HG02571 (cell line): ENCODE data around the gene SMAD3.
"Not testable (repeated sequence)": the region's sequence is repeated elsewhere in the genome, so short reads cannot be mapped to it uniquely, and the experiment has no call there.

Source experiments
- ATAC-seq: cut with Tn5 transposase; IDR thresholded peaks from one replicate; pipeline ENCODE4 v1.9.1; 2021; ENCODE audit warnings: mild to moderate bottlenecking, moderate library complexity; ENCODE audit not compliant: unreplicated experiment

SMAD3 gene

DNA sequence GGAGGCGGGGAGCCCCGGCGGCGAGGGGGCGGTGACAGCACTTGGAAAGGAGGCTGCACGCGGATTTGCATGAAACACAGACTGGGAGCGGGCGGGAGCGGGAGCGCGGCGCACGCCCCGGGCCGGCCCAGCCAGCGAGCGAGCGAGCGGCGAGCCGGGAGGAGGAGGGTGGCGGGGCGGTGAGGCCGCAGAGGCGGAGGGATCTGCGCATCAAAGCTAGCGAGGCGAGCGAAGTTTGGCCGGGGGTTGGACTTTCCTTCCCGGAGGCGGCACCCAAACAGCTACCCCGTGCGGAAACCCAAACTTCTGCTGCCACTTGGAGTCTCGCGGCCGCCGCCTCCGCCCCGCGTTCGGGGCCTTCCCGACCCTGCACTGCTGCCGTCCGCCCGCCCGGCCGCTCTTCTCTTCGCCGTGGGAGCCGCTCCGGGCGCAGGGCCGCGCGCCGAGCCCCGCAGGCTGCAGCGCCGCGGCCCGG is at the start of gene SMAD3:
Gene SMAD3, plus strand, starts transcription at position 72 of the 475 bp plus-strand sequence. CDS start 553 bp downstream, outside the sequence.
- peak; percentile 48 for ATAC-seq

DNA sequence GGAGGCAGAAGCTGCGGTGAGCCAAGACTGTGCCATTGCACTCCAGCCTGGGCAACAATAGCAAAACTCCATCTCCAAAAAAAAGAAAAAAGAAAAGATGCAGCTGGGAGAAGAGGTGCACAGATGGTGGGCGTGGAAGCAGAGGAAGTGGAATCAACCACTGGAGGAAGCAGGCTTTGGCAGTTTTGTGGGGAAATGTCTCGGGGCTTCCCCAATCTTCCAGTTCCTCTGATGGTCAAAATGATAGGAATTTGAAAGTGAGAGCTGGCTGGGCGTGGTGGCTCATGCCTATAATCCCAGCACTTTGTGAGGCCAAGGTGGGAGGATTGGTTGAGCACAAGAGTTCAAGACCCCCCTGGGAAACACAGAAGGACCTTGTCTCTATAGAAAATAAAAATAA is 48.1 kb upstream of the SMAD3 start:
- ATAC-seq, result no peak

DNA sequence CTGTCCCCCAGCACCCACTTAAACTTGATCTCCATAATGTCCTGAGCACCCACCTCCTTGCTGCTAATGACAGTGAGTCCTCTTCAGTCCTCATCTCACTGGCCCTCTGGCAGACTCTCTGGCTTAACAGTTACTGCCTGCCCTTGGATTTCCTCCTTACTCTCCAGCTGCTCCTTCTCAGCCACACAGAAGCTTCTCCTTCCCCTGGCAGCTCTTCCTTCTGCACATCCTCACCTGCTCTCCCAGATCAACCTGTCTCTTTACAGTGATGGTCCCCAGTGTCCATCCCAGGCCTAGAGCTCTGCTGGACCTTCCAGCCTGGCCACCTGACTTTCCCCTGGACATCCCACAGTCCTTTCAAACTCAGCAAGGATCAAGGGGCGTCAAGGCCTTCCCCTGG is 47.4 kb upstream of the SMAD3 start:
- ATAC-seq, result no peak

DNA sequence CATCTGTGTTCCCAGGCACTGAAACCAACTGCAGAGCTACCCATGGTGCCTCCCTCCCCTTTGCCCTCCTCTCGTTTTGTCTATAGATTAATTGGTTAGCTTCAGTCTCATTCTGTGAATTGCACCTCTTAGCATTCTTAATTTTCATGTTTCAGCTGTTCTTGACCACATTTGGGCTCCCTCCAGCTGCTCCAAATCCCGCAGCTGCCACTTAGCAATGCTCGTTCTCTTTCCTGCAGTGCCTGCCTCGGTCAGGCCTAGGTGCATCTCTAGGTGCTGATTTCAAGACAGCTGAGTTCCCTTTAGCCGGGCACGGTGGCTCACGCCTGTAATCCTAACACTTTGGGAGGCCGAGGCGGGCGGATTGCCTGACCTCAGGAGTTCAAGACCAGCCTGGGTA is 47.0 kb upstream of the SMAD3 start:
- ATAC-seq, result no peak

DNA sequence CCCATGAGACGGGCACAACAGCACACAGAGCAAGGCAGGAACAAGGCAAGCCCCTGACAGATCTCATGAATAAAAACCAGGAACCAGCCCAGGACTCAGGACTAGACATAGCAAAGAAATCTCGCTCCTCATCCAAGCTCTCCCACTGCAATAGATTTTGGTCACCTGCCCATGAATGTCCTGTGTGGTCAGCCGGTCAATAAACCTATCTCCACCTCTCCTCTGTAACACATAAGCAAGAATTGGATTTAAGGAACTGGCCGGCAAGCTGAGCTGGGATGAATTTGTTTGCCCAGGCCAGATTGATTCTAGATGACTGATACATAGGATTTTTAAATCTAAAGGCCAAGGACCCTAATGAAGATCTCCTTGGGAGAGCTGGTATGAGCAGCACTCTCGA is 46.3 kb upstream of the SMAD3 start:
- ATAC-seq, result no peak

DNA sequence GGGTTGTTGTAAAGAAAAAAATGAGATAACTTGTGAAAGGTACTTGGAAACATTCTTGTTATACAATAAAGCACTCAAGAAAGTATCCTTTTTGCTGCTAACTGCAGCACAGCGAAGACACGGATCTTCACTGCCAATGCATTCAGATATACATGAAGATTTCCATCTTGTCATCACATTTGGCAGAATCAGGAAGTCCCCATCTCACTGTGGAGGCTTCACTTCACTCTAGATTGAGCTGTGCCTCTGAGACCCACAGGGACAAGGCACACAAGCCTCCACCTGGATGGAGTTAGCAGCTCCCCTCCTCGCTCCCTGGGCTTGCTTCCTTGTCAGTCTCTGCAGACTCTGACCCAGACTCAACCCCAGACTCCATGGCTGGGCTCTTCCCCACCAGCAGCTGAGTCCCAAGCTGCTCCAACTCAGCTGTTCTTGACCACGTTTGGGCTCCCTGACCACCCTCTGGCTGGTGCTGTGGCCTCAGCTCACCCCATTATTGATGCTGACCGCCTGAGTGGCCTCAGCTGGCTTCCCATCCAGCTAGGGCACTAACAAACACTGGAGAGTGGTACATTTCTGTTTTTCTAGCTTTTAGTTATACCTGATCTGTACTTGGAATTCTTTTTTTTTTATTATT is 45.4 kb upstream of the SMAD3 start:
- ATAC-seq, result no peak

DNA sequence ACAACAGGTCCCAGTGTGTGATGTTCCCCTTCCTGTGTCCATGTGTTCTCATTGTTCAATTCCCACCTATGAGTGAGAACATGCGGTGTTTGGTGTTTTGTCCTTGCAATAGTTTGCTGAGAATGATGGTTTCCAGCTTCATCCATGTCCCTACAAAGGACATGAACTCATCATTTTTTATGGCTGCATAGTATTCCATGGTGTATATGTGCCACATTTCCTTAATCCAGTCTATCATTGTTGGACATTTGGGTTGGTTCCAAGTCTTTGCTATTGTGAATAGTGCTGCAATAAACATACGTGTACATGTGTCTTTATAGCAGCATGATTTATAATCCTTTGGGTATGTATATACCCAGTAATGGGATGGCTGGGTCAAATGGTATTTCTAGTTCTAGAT is 44.7 kb upstream of the SMAD3 start:
- ATAC-seq, result not testable (repeated sequence)

DNA sequence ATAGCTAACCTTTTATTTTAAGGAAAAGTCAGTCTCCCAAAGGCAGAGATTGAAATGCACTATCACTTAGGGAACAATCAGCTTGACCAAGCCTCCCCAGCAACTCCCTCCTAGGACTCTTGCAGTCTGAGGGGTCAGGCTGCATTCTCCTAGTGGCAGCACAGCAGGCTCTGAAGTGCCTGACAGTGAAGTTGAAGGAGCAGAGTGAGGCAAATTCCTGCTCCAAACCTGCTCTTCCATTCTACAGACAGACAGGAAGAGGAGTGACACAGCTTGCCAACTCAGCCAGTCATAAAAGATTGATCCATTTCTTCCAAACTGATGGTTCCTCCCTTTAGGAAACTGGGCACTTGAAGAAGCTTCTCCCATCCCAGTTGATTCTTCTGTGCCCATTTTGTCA is 43.9 kb upstream of the SMAD3 start:
- no peak for ATAC-seq

DNA sequence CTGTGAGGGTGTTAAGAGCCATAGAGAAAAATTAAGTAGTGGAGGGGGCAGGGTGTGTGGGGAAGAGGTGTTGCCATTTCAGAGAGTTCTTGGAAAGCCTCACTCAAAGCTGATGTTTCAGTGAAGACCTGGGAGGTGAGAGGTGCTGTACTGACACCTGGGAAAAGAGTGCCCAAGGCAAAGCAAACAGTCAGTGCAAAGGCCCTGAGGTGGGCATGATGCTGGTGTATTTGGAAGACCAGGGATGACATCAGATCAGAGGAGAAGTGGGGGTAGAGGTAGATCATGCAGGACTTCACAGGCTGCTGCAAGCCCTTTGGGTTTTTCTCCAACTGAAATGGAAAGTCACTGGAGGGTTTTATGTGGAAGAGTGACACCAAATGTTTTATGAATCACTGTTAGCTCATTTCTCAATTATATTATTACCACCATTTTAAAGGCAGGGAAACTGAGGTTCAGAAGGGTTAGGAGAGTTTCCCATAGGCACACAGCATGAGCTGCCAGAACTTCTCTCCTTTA is 42.8 kb upstream of the SMAD3 start:
- no peak for ATAC-seq

DNA sequence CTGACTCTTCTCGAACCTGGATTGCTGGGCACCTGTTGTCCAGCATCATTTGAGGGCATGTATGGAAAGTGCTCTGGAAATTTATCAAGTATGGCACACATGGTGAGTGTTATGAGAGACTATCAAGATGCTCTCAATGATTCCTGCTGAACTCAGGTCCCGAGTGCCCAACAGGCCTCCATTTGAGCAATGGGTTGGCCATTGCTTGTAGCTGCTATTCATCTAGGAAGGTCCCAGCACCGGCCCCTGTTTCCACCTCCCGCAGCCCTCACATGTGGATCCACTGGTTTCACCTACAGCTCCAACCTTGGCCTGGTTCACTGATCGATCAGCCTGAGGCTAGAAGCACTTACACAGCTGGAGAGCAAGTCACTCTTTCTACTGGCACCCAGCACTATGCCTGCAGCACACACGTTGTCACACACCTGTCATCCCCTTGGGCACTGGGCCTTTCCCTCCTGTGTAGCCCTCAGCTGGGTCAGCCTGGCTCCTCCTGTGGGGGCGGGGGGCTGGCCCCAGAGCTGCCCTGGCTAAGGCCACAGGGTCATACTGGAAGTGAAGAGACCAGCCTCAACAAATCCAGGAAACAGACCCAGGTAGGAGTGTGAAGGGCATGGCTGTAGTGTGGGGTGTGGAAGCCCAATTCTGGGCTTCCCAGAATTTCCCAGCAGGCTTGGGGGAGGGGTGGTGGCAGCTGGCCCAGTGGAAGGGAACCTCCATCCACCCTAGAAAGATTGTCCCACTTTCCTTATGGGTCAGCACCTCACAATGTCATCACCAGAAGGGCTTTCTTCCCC is 41.7 kb upstream of the SMAD3 start:
- no peak for ATAC-seq

DNA sequence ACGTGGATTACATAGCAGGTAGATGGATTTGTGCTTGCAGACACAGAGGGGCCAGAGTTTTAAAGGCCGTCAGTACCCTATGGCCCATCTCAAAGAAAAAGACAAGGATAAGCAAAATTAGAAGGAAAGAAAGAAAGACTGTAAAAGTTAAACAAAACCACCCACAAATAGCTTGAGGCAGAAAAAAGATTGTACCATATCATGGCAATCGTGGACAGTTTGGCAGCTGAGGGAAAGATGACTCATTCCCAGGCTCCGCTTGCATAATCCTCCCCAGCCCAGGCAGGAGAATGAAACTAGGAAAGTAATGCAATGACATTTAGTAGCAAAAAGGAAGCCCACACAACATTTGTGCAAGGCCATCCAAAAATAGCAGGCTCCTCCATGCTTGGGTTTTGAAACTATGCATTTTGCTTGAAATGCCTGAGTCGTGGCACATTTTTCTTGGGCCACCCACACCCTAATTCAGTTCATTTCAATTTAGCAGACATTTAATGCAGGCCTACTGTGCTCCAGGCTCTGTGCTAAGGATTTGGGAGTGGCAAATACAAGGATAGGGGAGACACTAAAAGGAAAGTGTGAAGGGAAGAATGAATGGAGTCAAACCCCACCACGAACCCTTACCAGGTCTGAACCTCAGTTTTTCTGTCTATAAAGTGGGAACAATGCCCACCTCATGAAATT is 40.9 kb upstream of the SMAD3 start:
- no peak for ATAC-seq

DNA sequence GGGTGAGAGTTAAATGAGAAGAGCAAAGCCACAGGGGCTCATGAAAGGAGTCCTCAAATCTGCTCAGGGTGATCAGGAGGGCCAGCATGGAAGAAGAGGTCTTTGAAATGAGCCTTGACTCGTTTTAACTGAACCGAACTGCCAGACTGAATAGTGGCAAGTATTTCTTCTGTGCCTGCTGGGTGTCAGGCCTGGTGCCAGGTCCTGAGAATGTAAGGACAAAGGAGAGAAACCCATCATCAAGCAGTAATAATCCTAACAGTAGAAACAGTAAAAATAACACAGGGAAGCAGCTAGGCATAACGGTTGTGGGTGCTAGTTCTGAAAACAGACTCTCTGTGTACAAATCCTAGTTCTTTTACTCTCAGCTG is 40.4 kb upstream of the SMAD3 start:
- no peak for ATAC-seq

DNA sequence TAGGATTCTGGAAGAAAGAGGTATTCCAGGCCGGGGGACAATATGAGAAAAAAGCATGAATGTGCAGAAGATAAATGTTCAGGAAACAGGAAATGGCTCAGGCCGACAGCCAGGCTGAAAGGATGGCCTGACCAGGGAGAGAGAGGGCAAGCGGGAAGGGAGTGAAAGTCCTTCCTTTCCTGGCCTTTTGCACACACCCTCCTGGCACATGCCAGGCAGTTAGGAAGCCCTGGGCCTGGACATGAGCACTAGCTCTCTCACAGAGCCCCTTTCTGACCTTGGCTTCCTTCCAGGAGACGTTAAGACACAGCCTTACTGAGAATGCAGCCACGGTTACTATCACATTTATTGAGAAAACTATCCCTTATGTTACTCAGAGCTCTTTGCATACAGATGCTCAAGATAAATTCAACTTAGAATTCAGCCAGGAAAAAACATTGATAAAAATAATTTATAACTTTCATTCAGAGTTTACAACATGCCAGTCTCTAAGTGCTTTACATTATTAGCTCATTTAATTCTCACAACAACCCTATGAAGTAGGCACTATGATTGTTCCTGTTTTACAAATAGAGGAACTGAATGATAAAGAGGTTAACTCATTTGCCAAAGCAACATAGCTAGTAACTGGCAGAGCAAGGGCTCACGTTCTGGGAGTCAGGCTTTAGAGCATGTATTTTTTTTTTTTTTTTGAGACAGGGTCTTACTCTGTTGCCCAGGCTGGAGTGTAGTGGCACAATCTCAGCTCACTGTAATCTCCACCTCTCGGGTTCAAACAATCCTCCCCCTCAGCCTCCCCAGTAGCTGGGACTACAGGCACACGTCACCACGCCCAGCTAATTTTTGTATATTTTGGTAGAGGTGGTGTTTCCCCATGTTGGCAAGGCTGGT is 39.4 kb upstream of the SMAD3 start:
- no peak for ATAC-seq

DNA sequence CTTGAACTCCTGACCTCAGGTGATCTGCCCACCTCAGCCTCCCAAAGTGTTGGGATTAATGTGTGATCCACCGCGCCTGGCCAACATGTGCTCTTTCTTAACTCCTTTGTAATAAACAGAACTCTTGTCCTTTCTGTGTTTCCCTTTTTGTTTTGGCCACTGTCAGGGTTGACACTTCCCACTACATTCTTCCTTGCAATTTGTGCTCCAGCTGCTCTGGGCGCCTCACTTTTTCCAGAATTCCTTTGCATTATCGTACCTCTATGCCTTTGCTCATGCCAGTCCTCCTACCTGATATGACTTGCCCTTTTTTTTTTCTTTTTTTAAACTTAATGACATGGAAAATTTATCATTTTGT is 38.8 kb upstream of the SMAD3 start:
- no peak for ATAC-seq

DNA sequence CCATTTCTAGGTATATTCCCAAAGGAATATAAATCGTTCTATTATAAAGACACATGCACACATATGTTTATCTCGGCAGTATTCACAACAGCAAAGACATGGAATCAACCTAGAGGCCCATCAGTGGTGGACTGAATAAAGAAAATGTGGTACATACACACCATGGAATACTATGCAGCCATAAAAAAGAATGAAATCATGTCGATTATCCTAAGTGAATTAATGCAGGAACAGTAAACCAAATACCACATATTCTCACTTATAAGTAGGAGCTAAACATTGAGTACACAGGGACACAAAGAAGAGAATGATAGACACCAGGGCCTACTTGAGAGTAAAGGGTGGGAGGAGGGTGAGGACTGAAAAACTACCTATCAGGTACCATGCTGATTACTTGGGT is 37.0 kb upstream of the SMAD3 start:
- not testable (repeated sequence) for ATAC-seq

DNA sequence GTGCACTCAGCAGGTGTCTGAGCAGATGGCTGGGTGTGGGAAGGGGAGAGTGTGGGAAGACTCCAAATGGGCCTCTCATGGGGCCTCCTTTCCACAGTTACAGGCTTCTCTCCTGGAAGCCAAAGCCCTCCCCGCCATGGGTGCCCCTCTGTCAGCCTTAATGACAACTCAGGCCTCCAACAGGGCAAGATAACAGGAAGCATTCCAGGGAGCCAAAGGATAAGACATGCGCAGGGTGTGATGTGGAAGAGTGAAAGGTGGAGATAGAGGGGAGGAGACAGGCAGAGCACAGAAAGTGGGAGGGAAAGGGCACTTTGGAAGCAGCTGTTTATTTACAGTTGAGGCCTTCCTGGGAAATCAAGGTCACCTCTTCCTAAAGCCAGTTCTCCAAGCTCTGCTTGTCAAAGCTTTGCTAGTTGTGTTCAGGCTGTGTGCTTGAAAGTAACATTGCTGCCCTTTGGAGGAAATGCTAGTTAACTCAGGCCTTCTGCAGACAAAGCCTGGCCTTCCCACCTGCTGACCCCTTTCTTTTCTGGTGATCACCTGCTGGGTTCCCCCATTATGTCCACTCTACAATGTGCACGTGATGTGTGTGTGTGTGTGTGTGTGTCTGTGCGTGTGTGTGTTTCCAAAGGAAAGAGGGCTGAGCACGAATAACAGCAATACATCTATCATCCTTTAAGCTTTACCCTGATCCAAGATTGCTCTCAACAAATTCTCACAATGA is 35.2 kb upstream of the SMAD3 start:
- no peak for ATAC-seq

DNA sequence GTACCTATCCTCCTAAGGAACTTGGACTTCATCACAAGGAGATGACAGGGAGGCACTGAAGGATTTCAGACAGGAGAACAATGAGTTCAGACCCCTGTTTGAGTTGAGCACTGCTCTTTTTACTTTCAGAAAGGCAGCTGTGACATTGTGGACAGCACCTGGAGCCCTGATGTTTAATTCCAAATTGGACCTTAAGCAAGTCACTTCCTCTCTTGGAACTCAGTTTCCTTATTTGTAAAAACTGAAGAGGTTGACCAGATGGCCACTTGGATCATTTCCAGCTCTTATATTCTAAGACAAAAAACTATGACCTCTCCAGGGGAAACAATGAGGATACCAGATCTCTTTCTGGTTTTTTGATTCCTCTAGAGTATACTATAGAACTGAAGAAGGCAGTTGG is 34.1 kb upstream of the SMAD3 start:
- no peak for ATAC-seq

DNA sequence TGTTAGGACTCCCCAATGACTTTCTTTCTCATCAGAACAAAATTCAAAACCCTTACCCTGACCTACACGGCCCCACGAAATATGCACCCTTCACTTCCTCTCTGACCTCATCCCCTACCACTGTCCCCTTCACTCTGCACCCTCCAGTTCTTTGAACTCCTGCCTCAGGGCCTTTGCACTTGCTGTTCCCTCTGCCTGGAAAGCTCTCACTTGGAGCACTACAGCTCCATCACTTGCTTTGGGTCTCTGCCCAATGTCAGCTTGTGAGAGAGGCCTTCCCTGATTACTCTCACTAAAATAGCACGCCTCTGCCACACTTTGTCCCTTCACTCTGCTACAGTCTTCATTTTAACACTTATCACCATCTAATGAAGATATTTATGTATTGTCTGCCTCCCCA is 32.8 kb upstream of the SMAD3 start:
- no peak for ATAC-seq

DNA sequence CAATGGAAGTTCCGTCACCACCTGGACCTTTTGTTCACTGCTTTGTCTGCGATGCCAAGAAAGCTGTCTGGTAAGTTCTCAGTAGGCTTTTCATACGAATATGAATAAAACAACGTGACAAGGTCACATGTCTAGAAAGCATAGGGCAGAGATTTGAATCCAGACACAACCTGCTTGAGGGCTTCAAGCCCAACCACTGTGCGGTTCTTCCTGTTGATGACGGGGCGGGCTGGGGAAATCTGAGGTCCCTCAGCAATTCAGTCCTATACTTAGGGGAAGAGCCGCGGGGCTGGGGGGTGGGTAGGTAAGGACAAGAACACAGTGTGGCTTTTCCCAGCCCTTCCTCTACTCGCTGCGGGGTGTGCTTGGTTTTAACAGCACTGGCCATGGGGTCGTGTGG is 32.4 kb upstream of the SMAD3 start:
- no peak for ATAC-seq

DNA sequence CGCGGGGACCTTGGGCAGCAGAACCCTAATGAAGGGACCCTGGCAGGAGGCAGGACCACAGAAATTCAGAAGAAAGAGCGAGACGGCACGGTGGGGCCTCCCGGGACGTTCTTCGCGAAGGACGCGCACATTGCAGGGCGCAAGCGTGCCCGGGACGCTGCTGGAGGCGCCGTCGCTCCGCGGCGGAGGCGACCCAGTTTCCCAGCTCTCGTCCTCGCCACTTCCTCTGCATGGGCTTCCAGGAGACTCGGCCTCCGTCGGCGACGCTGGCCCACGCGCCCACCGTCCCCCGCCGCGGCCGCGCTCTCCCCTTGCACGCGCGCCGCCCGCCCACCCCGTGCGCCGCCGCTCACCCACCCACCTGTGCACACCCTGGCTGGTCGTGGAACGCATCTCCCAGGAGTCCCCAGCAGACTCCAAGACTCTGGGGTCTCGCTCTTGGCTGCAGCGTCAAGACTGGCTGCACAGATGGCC is 31.8 kb upstream of the SMAD3 start:
- no peak for ATAC-seq
